GM12875 (cell line): ENCODE results near the gene TNFSF4.

ENCODE experiments used
- H3K4me3 ChIP-seq: one replicate; pipeline ENCODE4 v1.5.1; 2011; ENCODE audit warnings: low read depth, low read length, control low read depth
- TF ChIP-seq, protein P1 (sequence below): IDR thresholded peaks from 2 replicates; pipeline ENCODE4 v1.5.1; 2011; ENCODE audit warnings: low read depth, mild to moderate bottlenecking, control low read depth, inconsistent platforms, low read length, moderate library complexity, borderline replicate concordance; ENCODE audit not compliant: insufficient read depth

TNFSF4 gene, protein sequence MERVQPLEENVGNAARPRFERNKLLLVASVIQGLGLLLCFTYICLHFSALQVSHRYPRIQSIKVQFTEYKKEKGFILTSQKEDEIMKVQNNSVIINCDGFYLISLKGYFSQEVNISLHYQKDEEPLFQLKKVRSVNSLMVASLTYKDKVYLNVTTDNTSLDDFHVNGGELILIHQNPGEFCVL

DNA sequence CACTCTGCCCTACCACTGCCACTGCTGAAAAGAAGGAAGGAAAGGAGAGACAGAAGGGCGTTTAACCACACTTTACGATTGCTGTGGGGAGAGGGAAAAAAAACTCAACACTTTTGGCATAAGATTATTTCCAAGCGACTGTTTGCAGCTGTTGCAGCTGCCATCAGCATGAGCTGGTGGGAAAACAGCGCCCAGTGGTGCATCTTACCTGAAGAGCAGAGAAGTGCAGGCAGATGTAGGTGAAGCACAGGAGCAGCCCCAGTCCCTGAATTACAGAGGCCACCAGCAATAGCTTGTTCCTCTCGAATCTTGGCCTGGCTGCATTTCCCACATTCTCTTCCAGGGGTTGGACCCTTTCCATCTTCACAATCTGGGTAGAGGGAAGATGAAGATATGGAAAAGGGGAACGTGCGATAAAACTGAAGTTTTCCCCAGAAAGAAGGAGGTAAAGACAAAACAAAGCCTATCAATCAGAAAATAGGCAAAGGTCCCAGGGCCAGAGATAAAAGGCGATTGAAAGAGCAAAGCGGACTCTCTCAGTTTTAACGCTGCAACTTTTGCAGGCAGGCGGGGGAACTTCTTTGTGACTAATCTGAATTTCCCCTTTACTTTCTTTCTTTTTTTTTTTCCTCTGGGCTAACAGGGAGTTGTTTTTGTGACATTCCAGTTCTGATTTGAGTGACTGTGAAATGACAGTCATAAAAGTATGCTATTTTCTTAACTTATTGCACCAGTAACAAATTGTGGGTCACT lies at the start of gene TNFSF4:
Gene TNFSF4 (minus strand): TSS at position 516 of the 753 bp plus-strand sequence. CDS start 155 bp downstream, at position 361.
- H3K4me3 ChIP-seq, result no peak within 1 kb of the TSS
- TF ChIP-seq, protein P1, sequence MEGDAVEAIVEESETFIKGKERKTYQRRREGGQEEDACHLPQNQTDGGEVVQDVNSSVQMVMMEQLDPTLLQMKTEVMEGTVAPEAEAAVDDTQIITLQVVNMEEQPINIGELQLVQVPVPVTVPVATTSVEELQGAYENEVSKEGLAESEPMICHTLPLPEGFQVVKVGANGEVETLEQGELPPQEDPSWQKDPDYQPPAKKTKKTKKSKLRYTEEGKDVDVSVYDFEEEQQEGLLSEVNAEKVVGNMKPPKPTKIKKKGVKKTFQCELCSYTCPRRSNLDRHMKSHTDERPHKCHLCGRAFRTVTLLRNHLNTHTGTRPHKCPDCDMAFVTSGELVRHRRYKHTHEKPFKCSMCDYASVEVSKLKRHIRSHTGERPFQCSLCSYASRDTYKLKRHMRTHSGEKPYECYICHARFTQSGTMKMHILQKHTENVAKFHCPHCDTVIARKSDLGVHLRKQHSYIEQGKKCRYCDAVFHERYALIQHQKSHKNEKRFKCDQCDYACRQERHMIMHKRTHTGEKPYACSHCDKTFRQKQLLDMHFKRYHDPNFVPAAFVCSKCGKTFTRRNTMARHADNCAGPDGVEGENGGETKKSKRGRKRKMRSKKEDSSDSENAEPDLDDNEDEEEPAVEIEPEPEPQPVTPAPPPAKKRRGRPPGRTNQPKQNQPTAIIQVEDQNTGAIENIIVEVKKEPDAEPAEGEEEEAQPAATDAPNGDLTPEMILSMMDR, result 0 out of 2 replicates have a peak, but pooled peaks have one; percentile 2

DNA sequence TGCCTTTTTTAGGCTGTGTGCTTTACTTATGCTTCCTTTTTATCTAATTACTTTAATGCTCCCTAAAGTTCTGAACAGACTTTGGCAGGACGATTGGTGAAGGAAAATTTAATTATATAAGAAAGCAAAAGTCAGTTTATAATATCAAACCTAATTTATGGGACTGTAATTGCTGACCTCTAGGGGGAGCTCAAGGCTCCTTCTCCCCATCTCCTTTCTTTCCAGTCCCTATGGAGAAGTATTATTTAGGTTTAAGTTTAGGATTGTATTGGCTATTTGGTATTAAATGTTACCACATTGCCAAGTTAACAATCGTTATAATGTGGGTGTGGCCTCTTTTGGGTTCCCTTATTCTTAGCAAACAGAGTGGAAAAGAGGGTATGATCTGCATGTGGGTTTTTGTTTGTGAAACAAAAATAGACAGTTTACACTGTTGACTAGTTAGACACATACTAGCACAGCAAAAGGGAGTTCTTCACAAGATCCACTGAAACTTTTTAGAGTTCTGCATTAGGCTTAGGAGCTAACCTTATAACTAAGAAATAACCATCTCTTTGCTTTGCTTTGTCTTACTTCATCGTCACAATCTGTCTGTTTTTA lies 48.2 kb upstream of the TNFSF4 start:
- H3K4me3 ChIP-seq, result no peak overlapping the region
- TF ChIP-seq, protein P1, result peak; percentile 55; the same call in 1 of the 2 replicates

DNA sequence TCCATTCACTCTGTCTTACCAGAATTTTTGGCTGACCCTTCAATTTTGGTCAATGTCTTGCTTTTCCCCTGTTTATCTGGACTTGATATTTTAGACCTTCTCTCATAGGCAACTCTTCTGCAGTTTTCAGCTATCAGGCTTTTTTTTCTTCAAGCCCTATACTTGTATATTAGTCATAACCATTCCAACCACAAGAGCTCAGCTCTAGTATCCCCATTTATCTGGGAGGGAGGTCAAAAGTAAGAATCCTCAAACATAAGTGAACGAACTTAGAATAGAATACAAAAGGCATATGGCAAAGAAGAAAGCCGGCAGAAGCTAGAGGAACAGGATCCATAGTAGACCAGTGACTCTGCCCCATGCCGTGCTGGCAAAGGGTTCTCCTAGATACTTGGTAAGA lies 45.9 kb upstream of the TNFSF4 start:
- H3K4me3 ChIP-seq, result no peak overlapping the region
- TF ChIP-seq, protein P1, result no peak

DNA sequence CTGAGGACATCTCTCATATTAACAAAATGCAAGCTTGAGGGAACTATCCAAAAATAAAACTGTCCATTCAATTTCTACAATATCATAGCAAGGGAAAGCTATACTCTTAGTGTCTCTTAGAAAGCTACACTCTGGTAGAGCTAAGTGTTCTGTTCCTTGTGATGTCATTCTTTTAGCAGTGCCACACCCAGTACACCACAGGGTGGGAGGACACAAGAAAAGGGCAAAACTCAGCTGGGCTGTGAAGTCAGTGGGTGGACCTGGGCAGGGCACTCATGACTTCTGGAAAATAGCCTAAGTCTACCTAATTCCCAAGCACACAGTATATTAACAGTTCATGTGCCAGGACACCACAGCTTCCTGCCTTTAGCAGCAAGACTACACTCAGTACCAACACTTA lies 42.2 kb upstream of the TNFSF4 start:
- no peak overlapping the region for H3K4me3 ChIP-seq
- TF ChIP-seq, protein P1, result no peak

DNA sequence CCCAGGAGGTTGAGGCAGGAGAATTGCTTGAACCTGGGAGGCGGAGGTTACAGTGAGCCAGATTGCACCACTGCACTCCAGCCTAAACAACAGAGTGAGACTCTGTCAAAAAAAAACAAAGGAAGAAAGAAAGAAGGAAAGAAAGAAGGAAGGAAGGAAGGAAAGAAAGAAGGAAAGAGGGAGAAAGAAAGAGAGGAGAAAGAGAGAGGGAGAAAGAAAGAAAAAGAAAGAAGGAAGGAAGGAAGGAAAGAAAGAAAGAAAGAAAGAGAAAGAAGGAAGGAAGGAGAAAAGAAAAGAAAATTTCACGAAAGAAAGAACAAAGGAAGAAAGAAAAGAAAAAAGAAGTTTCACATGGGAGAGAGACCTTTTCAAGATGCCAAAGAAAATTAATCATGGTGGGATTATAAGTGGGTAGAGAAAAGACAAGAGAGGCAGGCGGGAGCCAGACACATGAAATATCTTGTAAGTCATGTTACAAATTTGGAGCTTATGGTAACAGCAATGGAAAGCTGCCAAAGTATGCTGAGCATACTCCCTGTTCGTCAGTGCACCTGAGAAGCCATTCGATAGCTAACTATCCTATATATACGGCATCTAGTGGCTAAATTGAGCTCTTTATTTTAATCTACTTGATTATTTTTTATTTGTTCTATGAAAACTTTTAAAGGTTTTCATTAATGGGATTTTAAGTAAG lies 41.3 kb upstream of the TNFSF4 start:
- TF ChIP-seq, protein P1, result no peak
- H3K4me3 ChIP-seq, result no peak overlapping the region

DNA sequence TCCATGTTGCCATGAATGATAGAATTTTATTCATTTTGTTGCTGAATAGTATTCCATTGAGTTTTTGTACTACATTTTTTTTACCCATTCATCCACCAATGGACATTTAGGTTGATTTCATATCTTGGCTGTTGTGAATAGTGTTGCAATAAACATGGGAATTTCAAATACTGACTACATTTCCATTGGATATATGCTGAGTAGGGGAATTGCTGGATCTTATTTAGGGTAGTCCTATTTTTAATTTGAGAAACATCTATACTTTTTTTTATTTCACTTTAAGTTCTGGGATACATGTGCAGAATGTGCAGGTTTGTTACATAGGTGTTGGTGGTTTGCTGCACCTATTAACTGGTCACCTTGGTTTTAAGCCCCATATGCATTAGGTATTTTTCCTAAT lies 38.8 kb upstream of the TNFSF4 start:
- no peak overlapping the region for H3K4me3 ChIP-seq
- TF ChIP-seq, protein P1, result no peak

DNA sequence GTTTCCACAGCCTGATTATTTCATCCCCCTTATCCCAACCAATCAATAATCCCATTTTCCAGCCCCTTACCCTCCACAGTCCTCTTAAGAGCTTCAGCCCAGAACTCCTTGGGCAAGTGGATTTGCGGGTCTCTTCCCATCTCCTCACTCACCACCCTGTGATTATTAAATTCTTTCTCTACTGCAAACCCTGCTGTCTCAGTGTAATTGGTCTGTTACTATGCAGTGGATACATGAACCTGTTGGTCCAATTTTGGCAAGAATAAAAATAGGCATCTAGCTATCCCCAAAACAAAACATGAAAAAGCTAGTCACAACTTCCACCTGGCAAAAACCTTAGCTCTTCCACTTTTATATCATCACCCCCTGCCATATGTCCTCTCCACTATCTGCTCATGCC lies 36.2 kb upstream of the TNFSF4 start:
- TF ChIP-seq, protein P1, result no peak

More for the DNA sequence above, 36.2 kb upstream of the TNFSF4 start:
- H3K4me3 ChIP-seq, result no peak overlapping the region
